AG04450 (cell line): ENCODE measurements around the gene USP34. TPM values are rescaled to one million over a fixed set of nuclear protein-coding genes. Genes with fewer than 3 reads are reported as not detected.
"Not testable (repeated sequence)": the region's sequence is repeated elsewhere in the genome, so short reads cannot be mapped to it uniquely, and the experiment has no call there.

Experiments
- CTCF ChIA-PET: fragments of 300-600, 350-600 bp; formaldehyde crosslinking; extraction: SDS; loops from one replicate; lab custom pipeline; 2022; ENCODE audit warnings: antibody characterized with exemption, inconsistent platforms; lab: Charles Lee
- POLR2A ChIA-PET: fragments of 350-600 bp; formaldehyde crosslinking; extraction: SDS; loops from one replicate; lab custom pipeline; 2021; ENCODE audit warnings: antibody characterized with exemption, inconsistent platforms; lab: Yijun Ruan, JAX
- DNase-seq: peaks from one replicate; pipeline ENCODE4 v3.0.0-alpha.2; 2011; ENCODE audit warnings: low read depth, low spot score
- H3K27ac ChIP-seq: one replicate; pipeline ENCODE4 v1.5.1; 2012; ENCODE audit warnings: low read depth, low read length, control low read depth
- H3K27me3 ChIP-seq: one replicate; pipeline ENCODE4 v1.6.0; 2012; ENCODE audit warnings: low read length; ENCODE audit not compliant: control insufficient read depth, insufficient read depth
- H3K4me3 ChIP-seq: 2 replicates; pipeline ENCODE4 v1.5.1; 2011; ENCODE audit warnings: mild to moderate bottlenecking, low read depth, low read length, control low read depth
- H3K9me3 ChIP-seq: 2 replicates; pipeline ENCODE4 v1.5.1; 2012; ENCODE audit warnings: low read length; ENCODE audit not compliant: control insufficient read depth, insufficient read depth
- CTCF ChIP-seq: IDR thresholded peaks from 2 replicates; pipeline ENCODE4 v1.5.1; 2011; ENCODE audit warnings: low read depth, low read length, control low read depth, inconsistent platforms
- polyA plus RNA-seq: library from polyadenylated mRNA; depleted of rRNA; stranded (reverse); fragments of >200 nt; gene quantifications from 2 replicates; pipeline ENCODE4 v1.2.3, GENCODE V29; 2011

The USP34 gene
- polyA plus RNA-seq, 1 experiment = 92.3 TPM

- CTCF ChIA-PET = no interaction called here
- H3K4me3 ChIP-seq = no peak overlapping the region
- H3K27me3 ChIP-seq = no peaks in the 10 kb centered on the region
- POLR2A ChIA-PET = no interaction called here
- DNase-seq = no peak
- peaks cover 7% of the 10 kb centered on the region for H3K9me3 ChIP-seq
- TF ChIP-seq CTCF = no peak
- no peak overlapping the region for H3K27ac ChIP-seq
Observed at GRCh38 chr2:61452392-61452791, 18.5 kb downstream of the USP34 start.

GRCh38 chr2:61451178-61451577 lies 19.7 kb downstream of the USP34 start:
- CTCF ChIA-PET = no interaction called here
- POLR2A ChIA-PET = interaction anchor here (0.6 kb wide), 1 partner anchor 39 kb away, joined by 4 read pairs; no protein-coding TSS in a partner anchor
- Histone ChIP-seq H3K27me3 (no peaks in the 10 kb centered on the region), H3K27ac (no peak overlapping the region), H3K9me3 (peaks cover 7% of the 10 kb centered on the region), H3K4me3 (no peak overlapping the region)
- no peak for DNase-seq
- TF ChIP-seq CTCF = no peak

- no peak overlapping the region for H3K27ac ChIP-seq
- DNase-seq = no peak
- peaks cover 7% of the 10 kb centered on the region for H3K9me3 ChIP-seq
- no peaks in the 10 kb centered on the region for H3K27me3 ChIP-seq
- TF ChIP-seq CTCF = no peak
- POLR2A ChIA-PET = no interaction called here
- CTCF ChIA-PET = no interaction called here
- H3K4me3 ChIP-seq = no peak overlapping the region
Observed at GRCh38 chr2:61450144-61450543, 20.7 kb downstream of the USP34 start.

GRCh38 chr2:61448229-61448628 lies 22.7 kb downstream of the USP34 start:
- Histone ChIP-seq H3K4me3 (no peak overlapping the region), H3K27ac (no peak overlapping the region), H3K9me3 (peaks cover 7% of the 10 kb centered on the region), H3K27me3 (no peaks in the 10 kb centered on the region)
- CTCF ChIA-PET = no interaction called here
- TF ChIP-seq CTCF = no peak
- no peak for DNase-seq
- POLR2A ChIA-PET = no interaction called here

- CTCF ChIA-PET, H3K4me3 ChIP-seq, POLR2A ChIA-PET: not testable (repeated sequence)
Observed at GRCh38 chr2:61446971-61447370, 23.9 kb downstream of the USP34 start.

More at GRCh38 chr2:61446971-61447370, 23.9 kb downstream of the USP34 start:
- H3K27me3 ChIP-seq, H3K9me3 ChIP-seq, DNase-seq, H3K27ac ChIP-seq: not testable (repeated sequence)
